Left hindlimb (tissue), 1 donor: ENCODE measurements around the gene TSGA10IP.

ENCODE experiments used
- DNase-seq: peaks from one replicate; pipeline ENCODE4 v3.0.0-alpha.2; 2018

Gene TSGA10IP

GRCh38 chr11:65945430-65945911 lies at the start of gene TSGA10IP:
Gene TSGA10IP (plus strand): TSS chr11:65945480. CDS start chr11:65945676, 196 bp downstream.
- no peak for DNase-seq

DNA sequence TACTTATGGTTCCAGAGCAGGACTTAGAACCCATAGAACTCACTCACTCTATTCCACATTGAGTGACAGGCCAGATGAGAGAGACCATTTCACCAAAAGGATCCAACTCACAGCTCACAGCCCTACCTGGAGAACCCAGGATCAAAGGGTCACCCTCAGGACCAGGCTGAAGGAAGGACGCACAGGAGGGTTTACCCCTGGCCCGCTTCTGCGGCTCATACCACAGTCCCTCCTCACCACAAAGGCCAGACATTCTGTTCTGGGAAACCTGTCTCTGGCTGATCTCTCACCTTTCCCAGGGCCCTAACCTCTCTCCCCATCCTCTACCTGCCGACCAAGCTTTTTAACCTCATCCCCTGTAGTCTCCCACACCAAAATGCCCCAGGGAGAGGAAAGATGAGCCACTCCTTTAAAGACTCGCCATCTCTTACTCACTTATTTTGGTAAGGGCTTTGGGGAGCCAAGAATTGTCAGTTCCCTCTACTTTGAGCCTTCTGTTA lies 49.7 kb upstream of the TSGA10IP start:
- DNase-seq: no peak

DNA sequence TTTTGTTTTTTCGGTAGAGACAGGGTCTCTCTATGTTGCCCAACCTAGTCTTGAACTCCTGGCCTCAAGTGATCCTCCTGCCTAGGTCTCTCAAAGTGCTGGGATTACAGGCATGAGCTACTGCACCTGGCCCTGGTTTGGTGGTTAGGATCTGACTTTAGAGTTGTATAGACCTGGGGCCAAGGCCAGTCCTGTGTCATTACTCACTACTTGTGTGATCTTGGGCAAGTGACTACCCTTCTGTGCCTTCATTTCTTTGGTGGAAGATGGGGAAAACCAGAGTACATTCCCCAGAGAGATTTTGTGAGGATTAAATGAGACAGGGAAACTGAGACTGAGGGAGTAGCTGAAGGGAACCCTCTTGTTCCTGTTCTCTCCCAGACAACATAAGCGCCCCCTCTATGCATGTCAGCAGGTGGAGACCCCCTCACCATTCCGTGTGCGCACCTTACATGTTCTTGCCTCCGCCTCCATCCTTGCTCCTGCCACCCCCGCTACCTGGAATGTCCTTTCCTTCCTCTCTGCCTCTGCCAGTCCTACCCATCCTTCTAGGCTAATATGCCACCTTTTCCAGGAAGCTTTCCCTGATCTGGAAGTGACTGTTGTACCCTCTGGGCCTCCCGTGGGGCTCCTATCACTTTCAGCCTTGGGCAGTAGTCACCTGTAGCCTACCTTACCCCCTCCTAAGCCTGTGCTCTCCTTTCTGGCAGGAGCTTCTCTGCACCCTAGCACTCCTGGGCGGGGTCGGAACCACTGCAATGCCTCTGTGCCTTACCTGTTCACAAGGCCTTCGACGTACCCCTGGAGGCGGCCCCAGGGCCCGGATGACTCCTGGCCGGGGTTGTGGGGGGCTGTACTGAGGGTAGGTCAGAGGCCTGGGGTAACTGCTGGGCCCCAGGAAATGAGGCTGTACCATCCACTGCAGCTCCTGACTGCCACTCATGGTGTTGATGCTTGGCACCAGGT lies 49.0 kb upstream of the TSGA10IP start:
- DNase-seq: no peak

DNA sequence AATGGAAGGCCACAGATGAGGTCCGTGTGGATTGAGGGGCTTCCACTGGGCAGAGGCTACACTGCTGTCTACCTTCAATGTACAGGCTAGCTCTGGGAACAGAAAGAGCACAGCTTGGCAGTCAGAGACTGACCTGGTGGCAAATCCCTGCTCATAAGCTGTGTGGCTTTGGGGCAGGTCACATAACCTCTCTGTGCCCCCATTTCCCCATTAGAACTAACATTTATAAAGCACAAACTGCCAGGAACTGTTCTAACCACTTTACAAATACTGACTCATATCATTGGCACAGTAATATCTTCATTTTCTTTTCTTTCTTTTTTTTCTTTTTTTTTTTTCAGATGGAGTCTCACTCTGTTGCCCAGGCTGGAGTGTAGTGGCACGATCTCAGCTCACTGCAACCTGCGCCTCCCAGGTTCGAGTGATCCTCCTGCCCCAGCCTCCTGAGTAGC lies 48.2 kb upstream of the TSGA10IP start:
- DNase-seq: no peak

- DNase-seq: no peak
Observed at GRCh38 chr11:65898656-65899355, 46.5 kb upstream of the TSGA10IP start.

DNA sequence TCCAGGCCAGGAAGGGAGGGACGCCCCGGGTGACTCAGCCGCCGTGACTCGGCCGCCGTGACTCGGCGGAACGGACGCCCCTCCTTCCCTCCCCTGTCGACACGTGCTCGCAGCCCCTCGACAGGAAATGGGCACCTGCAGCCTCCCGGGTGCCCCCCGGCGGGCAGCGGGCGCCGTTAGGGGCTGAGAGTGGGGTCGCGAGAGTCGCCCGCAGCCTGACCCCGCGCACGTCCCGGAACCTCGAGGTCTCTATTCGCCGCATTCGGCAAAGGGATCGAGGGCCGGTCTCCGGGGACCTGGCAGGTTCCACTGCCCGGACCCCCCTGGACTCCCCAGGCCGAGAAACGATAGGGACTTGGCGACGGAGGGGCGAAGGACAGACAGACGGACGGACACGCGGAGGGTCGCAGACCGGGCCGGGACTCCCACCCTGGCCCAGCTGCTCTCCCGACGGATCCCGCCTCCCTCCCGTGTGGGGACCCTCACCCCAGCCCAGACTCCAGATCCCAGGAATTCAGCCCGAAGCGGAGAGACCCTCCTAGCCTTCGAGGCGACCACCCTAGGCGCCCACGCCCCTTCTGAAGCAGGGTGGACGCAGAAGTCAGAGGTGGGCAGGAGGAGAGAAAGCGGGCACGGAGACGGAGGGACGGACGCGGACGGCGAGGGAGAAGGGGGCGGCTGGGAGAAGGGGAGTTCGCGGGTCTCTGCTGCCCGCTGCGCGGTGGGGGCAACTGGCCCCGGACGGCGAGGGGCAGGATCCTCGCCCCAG lies 45.7 kb upstream of the TSGA10IP start:
- peak; percentile 41 for DNase-seq

DNA sequence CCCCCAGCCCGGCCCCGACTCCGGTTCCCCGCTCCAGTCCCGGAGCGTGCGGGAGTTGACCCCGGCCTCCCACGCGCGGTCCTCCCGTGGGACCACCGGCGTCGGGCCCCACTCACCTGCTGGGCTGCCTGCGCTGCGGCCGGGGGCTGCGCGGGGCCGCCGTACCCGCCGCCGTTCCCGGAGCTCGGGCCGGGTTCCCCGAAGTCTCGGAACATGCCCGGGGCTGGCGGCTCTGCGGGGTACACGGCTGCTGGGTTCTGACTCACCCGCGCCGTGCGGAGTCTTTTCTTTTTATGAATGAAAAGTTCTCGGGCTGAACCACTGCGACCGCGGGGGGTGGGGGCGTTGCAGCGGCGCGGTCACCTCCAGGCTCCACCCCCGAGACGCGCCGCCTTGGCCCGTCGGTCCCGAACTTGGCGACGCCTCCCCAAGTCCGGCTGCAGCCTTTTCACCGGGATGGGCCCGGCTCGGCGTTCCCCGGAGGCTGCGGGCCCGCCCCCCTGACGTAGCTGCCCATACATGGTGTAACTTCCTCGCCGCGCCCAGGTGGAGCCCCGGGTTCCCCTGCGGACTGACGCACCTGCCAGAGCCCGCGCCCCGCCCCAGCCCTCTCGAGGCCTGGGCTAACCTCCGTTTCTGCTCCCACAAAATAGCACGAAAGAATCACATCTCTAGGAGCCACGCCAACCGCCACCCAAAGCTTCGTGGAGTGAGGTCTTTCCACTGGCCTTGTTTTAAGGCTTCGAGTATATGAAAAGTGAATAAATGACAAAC lies 45.0 kb upstream of the TSGA10IP start, which contains the start of gene FOSL1:
Gene FOSL1, minus strand, starts transcription at position 264 of the 774 bp plus-strand sequence. Its CDS starts 49 bp downstream, at position 215.
- peak; percentile 65 for DNase-seq

DNA sequence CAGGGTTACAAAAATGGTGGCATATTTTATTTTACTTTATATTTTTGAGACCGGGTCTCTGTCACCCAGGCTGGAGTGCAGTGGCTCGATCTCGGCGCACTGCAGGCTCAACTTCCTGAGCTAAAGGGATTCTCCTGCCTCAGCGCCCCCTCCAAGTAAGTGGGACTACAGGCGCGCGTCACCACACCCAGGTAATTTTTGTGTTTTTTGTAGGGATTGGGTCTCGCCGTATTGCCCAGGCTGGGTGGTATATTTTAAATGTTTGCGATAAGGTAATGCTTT lies 44.4 kb upstream of the TSGA10IP start:
- DNase-seq: no peak

- no peak for DNase-seq
Observed at GRCh38 chr11:65903068-65903481, 42.2 kb upstream of the TSGA10IP start.

DNA sequence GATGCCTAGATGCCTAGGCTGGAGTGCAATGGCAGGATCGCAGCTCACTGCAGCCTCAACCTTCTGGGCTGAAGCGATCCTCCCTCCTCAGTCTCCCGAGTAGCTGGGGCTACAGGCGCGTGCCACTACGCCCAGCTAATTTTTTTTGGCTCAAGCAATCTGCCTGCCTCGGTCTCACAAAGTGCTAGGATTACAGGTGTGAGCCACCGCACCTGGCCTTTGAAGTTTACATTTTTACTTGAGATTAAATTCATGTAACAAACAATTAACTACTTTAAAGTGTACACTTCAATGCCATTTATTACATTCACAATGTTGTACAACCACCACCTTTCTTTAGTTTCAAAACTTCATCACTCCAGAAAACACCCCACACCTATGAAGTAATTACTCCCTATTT lies 41.6 kb upstream of the TSGA10IP start:
- DNase-seq: no peak

GRCh38 chr11:65906602-65907001 lies 38.7 kb upstream of the TSGA10IP start:
- no peak for DNase-seq

GRCh38 chr11:65907878-65908277 lies 37.4 kb upstream of the TSGA10IP start:
- no peak for DNase-seq

- DNase-seq: peak; percentile 83
Observed at GRCh38 chr11:65911682-65912568, 33.4 kb upstream of the TSGA10IP start.

GRCh38 chr11:65912845-65913244 lies 32.4 kb upstream of the TSGA10IP start:
- DNase-seq: no peak

DNA sequence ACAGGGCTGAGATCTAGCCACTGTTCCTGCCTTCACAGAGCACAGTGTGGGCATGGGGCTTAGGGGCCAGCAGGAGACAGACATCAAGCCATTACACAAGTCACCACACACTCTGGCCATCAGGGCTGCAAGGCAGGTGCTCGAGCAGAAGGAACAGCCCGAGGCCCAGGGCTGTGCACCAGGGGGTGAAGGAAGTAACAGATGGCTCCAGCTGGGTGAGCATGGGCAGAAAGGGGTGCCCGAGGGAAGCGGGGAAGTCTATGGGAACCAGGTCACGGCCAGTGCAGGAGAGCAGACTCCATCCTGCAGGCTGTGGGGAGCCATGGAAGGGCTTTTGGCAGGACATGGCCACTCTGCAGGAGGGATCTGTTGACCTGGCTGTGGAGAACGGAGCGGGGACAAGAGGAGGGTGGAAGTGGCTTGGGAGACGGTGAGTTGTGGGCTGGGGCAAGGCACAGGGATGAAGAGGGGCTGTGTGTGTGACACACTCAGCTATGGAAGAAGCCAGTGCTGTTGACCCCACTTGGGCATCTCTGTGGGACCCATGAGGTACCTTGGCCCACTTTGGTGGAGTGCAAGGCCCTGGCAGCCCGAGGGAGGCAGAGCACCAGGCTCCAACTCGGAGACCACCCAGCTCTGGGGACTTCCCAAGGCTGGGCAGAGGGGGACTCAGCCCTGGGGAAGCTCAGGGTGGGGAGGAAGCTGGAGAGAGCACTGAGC lies 30.0 kb upstream of the TSGA10IP start:
- DNase-seq: no peak

DNA sequence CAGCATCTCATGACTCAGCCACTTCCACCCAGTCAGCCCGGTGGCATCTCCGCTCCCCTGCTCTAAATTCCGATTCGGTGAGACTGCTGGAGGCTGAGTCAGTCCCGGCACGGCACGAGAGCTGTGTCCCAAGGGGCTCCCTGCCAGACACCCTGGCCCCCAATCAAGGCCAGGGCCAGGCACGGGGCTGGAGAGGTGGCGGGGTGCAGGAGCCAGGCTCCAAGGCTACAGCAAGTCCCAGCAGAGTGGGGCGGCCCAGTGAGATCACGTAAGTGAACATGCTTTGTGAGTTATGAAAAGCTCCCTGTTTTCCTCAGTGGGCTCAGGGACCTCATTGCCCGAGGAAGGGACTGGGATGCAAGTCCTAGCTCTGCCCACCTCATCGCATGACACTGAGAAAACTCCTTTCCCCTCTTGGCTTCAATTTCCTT lies 29.4 kb upstream of the TSGA10IP start:
- DNase-seq: no peak

DNA sequence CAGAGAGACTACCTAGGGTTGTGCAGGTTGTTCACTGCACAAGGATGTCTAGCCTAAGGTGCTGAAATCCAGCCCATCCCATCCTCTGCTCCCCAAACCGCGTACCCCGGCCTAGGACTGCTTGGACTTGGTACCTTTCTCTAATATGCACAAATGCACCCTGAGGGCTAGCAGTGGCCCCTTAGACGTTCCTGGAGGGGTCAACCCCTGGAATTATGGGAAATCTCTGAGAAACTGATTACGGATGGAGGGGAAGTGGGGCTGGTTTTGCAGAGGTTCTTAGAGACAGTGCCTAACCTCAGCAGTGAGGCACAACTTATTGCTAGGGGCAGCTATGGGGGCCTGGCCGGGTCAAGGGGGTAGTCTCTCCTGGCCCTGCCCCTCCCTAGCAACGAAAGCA lies 28.9 kb upstream of the TSGA10IP start:
- no peak for DNase-seq

DNA sequence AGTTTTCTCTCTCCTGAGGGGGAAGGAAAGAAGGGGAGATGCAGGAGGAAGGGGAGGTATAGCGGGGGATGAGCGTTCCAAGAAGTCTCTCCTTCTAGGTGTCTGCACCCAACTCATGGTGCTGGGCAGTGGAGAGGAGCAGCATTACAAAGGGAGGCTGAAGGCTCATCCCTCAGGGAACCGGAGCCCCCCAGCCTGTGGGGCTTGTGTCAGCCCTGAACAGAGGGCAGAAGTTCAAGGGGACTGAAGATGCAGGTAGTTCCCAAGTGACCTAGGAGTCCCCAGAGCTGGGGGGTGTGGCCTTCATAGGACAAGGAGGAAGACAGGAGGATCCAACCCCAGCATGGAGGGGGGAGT lies 28.2 kb upstream of the TSGA10IP start:
- no peak for DNase-seq

- DNase-seq: no peak
Observed at GRCh38 chr11:65917434-65918210, 27.7 kb upstream of the TSGA10IP start.
